Liver (tissue), 9 donors: Measurements from ENCODE around the gene SPECC1. TPM values are rescaled to one million over a fixed set of nuclear protein-coding genes. Genes with fewer than 3 reads are reported as not detected.

Experiments used
- DNase-seq: peaks from one replicate; pipeline ENCODE4 v3.0.0-alpha.2; 2017; ENCODE audit warnings: low spot score
- H3K27ac ChIP-seq, 2 donors: one replicate each; pipeline ENCODE4 v1.7.0; 2013; ENCODE audit warnings: inconsistent platforms in 2 of 2, low read length in 2 of 2, control low read depth in 1 of 2, low read depth in 1 of 2, mild to moderate bottlenecking in 1 of 2
- H3K27me3 ChIP-seq, 4 donors: one replicate each; pipeline versions ENCODE4 v1.6.1 to v1.7.0; 2013; ENCODE audit warnings: low read length in 3 of 4, inconsistent platforms in 1 of 4, mild to moderate bottlenecking in 1 of 4, moderate library complexity in 1 of 4; ENCODE audit not compliant: control insufficient read depth in 4 of 4, insufficient read depth in 4 of 4
- H3K36me3 ChIP-seq, 4 donors: one replicate each; pipeline versions ENCODE4 v1.6.1 to v1.7.0; 2013; ENCODE audit warnings: low read length in 3 of 4, mild to moderate bottlenecking in 3 of 4, low read depth in 1 of 4, moderate library complexity in 1 of 4; ENCODE audit not compliant: control insufficient read depth in 4 of 4, insufficient read depth in 3 of 4
- H3K4me1 ChIP-seq, 4 donors: one replicate each; pipeline versions ENCODE4 v1.6.1 to v1.7.0; 2013; ENCODE audit warnings: low read length in 3 of 4, mild to moderate bottlenecking in 3 of 4, moderate library complexity in 1 of 4; ENCODE audit not compliant: control insufficient read depth in 4 of 4, insufficient read depth in 4 of 4
- H3K4me3 ChIP-seq, 3 donors: one replicate each; pipeline versions ENCODE4 v1.6.1 to v1.7.0; 2013; ENCODE audit warnings: low read length in 3 of 3, control low read depth in 1 of 3, low read depth in 1 of 3, mild to moderate bottlenecking in 1 of 3
- H3K9ac ChIP-seq, 2 donors: one replicate each; pipeline ENCODE4 v1.7.0; 2013; ENCODE audit warnings: low read length in 2 of 2, mild to moderate bottlenecking in 2 of 2, moderate library complexity in 2 of 2, control low read depth in 1 of 2, low read depth in 1 of 2
- H3K9me3 ChIP-seq, 4 donors: one replicate each; pipeline versions ENCODE4 v1.6.1 to v1.7.0; 2013; ENCODE audit warnings: low read length in 3 of 4; ENCODE audit not compliant: control insufficient read depth in 4 of 4
- EGR1 ChIP-seq, 2 donors: IDR thresholded peaks; 2 replicates each; pipeline ENCODE4 v1.6.1; 2016 to 2018; ENCODE audit warnings: antibody characterized with exemption in 2 of 2, low read depth in 2 of 2
- FOXA1 ChIP-seq: IDR thresholded peaks from 2 replicates; pipeline ENCODE4 v1.6.1; 2016; ENCODE audit warnings: antibody characterized with exemption
- FOXA2 ChIP-seq: IDR thresholded peaks from 2 replicates; pipeline ENCODE4 v1.6.1; 2016; ENCODE audit warnings: antibody characterized with exemption
- GABPA ChIP-seq, 2 donors: IDR thresholded peaks in 1 of 2; conservative IDR thresholded peaks in 1 of 2; 2 replicates each; pipeline ENCODE4 v1.6.1; 2016; ENCODE audit warnings: antibody characterized with exemption in 2 of 2, mild to moderate bottlenecking in 1 of 2, moderate library complexity in 1 of 2
- HNF4A ChIP-seq, 2 donors: conservative IDR thresholded peaks; 2 replicates each; pipeline ENCODE4 v1.6.1; 2016; ENCODE audit warnings: antibody characterized with exemption in 2 of 2, mild to moderate bottlenecking in 2 of 2
- HNF4G ChIP-seq: IDR thresholded peaks from 2 replicates; pipeline ENCODE4 v1.6.1; 2016; ENCODE audit warnings: antibody characterized with exemption
- JUND ChIP-seq, 2 donors: IDR thresholded peaks; 2 replicates each; pipeline ENCODE4 v1.6.1; 2016; ENCODE audit warnings: antibody characterized with exemption in 2 of 2
- NR2F2 ChIP-seq: IDR thresholded peaks from 2 replicates; pipeline ENCODE4 v1.6.1; 2016; ENCODE audit warnings: antibody characterized with exemption
- RAD21 ChIP-seq, 2 donors: IDR thresholded peaks; 2 replicates each; pipeline ENCODE4 v1.6.1; 2016; ENCODE audit warnings: antibody characterized with exemption in 2 of 2, mild to moderate bottlenecking in 2 of 2
- RXRA ChIP-seq, 2 donors: IDR thresholded peaks; 2 replicates each; pipeline ENCODE4 v1.6.1; 2017 to 2018; ENCODE audit warnings: antibody characterized with exemption in 2 of 2, mild to moderate bottlenecking in 1 of 2
- SP1 ChIP-seq: IDR thresholded peaks from 2 replicates; pipeline ENCODE4 v1.6.1; 2018; ENCODE audit warnings: antibody characterized with exemption, mild to moderate bottlenecking
- TAF1 ChIP-seq: conservative IDR thresholded peaks from 2 replicates; pipeline ENCODE4 v1.6.1; 2016; ENCODE audit warnings: antibody characterized with exemption, mild to moderate bottlenecking
- YY1 ChIP-seq: IDR thresholded peaks from 2 replicates; pipeline ENCODE4 v1.6.1; 2016; ENCODE audit warnings: antibody characterized with exemption, mild to moderate bottlenecking
- WGBS: extraction: QIAGEN DNeasy Blood & Tissue Kit; methylation state at CpG from one replicate; pipeline ENCODE4 v1.1.7; 2013; 5-methylcytosine and 5-hydroxymethylcytosine counted together
- polyA plus RNA-seq, 2 donors: library from polyadenylated mRNA; stranded (reverse) in 1 of 2; unstranded in 1 of 2; fragments of 200-250 nt in 1 of 2; fragments of >200 nt in 1 of 2; fragmentation: Nextera tagmentation in 1 of 2; extraction: Ambion mirVana in 1 of 2; gene quantifications; one replicate each; pipeline versions ENCODE4 v1.2.1 to v1.2.3, GENCODE V29; 2013 to 2015
- total RNA-seq, 2 donors: library from RNA; depleted of rRNA; stranded (reverse); fragments of >200 nt; gene quantifications; one replicate each; pipeline ENCODE4 v1.2.3, GENCODE V29; 2014
- TF ChIP-seq, protein P1 (sequence below): fragments of 150-350 bp; IDR thresholded peaks from 2 replicates; pipeline ENCODE4 v1.5.1; 2017; ENCODE audit warnings: improper control_type of control experiment, low read depth, low read length; ENCODE audit not compliant: missing input control
- TF ChIP-seq, protein P2 (sequence below): IDR thresholded peaks from 2 replicates; pipeline ENCODE4 v1.6.1; 2016; ENCODE audit warnings: antibody characterized with exemption
- TF ChIP-seq, protein P3 (sequence below): IDR thresholded peaks from 2 replicates; pipeline ENCODE4 v1.6.1; 2016; ENCODE audit warnings: antibody characterized with exemption
- donor health status: healthy.
- donor health status: healthy.
- donor health status: healthy.
- donor health status: healthy.
- donor health status: healthy.

Gene SPECC1
- total and polyA plus RNA-seq, 4 donors: 0.36 to 70.3 (median 1.8) TPM

DNA sequence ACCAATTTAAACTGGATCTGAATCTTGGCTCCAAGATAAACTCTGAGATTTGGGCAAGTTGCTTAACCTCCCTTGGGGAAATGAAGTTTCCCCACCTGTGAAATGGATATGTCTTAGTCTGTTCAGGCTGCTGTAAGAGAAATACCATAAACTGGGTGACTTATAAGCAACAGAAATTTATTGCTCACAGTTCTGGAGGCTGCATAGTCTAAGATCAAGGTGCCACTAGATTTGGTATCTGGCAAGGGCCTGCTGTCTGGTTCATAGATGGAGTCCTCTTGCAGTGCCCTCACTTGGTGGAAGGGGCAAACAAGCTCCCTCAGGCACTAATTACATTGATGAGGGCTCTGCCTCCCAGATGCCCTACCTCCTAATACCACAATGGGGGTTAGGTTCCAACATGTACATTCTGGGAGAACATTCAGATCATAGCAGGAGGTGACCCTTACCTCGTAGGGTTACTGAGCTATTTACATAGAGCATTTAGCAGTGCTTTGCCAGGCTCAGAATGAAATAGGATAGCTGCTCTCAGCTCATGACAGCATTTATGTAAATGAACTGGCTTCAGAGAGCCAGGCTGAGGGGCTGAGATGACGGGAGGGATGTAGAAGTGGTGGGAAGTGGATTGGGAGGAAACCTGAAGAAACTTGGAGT, 83.9 kb downstream of the SPECC1 start:
- WGBS: 71% methylated on average over 2 of the region's 2 CpGs
- Histone ChIP-seq H3K9me3 (no peaks in the 10 kb centered on the region), H3K27ac (no peak overlapping the region), H3K27me3 (peaks cover 0 to 10% (median 0%) of the 10 kb centered on the region in 4 donors), H3K4me1 (no peaks in the 10 kb centered on the region), H3K36me3 (no peaks in the 10 kb centered on the region), H3K4me3 (no peak overlapping the region), H3K9ac (no peak overlapping the region)
- TF ChIP-seq FOXA1 (no peak), HNF4G (no peak), RXRA (IDR thresholded peaks at IDR 0.05) (no peak), YY1 (no peak), GABPA (IDR thresholded peaks at IDR 0.05 in 1 of 2, conservative IDR thresholded peaks at IDR 0.05 in 1 of 2) (no peak)
- TF ChIP-seq, protein P1, sequence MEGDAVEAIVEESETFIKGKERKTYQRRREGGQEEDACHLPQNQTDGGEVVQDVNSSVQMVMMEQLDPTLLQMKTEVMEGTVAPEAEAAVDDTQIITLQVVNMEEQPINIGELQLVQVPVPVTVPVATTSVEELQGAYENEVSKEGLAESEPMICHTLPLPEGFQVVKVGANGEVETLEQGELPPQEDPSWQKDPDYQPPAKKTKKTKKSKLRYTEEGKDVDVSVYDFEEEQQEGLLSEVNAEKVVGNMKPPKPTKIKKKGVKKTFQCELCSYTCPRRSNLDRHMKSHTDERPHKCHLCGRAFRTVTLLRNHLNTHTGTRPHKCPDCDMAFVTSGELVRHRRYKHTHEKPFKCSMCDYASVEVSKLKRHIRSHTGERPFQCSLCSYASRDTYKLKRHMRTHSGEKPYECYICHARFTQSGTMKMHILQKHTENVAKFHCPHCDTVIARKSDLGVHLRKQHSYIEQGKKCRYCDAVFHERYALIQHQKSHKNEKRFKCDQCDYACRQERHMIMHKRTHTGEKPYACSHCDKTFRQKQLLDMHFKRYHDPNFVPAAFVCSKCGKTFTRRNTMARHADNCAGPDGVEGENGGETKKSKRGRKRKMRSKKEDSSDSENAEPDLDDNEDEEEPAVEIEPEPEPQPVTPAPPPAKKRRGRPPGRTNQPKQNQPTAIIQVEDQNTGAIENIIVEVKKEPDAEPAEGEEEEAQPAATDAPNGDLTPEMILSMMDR: no peak
- TF ChIP-seq, protein P2, sequence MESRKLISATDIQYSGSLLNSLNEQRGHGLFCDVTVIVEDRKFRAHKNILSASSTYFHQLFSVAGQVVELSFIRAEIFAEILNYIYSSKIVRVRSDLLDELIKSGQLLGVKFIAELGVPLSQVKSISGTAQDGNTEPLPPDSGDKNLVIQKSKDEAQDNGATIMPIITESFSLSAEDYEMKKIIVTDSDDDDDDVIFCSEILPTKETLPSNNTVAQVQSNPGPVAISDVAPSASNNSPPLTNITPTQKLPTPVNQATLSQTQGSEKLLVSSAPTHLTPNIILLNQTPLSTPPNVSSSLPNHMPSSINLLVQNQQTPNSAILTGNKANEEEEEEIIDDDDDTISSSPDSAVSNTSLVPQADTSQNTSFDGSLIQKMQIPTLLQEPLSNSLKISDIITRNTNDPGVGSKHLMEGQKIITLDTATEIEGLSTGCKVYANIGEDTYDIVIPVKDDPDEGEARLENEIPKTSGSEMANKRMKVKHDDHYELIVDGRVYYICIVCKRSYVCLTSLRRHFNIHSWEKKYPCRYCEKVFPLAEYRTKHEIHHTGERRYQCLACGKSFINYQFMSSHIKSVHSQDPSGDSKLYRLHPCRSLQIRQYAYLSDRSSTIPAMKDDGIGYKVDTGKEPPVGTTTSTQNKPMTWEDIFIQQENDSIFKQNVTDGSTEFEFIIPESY: no peak
- DNase-seq: no peak

DNA sequence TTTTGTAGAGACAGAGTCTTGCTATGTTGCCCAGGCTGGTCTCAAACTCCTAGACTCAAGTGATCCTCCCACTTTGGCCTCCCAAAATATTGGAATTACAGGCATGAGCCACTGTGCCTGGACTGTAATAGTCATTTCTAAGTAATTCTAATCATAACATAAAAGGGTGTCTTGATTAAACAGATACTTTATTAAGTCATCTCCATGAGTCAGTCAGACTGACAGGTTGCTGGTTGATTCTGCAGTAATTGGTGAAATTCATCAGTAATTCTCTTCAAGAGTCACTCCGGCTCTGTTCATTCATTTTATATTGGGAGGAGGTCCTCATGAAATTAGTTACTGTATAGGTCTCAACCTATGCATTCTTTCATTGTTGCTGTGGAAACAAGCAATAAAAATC, 85.6 kb downstream of the SPECC1 start:
- H3K27ac ChIP-seq: no peak overlapping the region
- no peak overlapping the region for H3K9ac ChIP-seq
- H3K4me1 ChIP-seq: no peaks in the 10 kb centered on the region
- DNase-seq: no peak
- no peak overlapping the region for H3K4me3 ChIP-seq
- H3K36me3 ChIP-seq: no peaks in the 10 kb centered on the region
- TF ChIP-seq RXRA (IDR thresholded peaks at IDR 0.05) (no peak), JUND (IDR thresholded peaks at IDR 0.05) (no peak), FOXA1 (no peak), YY1 (no peak), HNF4A (conservative IDR thresholded peaks at IDR 0.05) (no peak), SP1 (no peak), NR2F2 (no peak), FOXA2 (no peak), RAD21 (IDR thresholded peaks at IDR 0.05) (no peak), EGR1 (IDR thresholded peaks at IDR 0.05; ENCODE audit: low read depth in 2 of 2) (no peak), TAF1 (no peak), GABPA (IDR thresholded peaks at IDR 0.05 in 1 of 2, conservative IDR thresholded peaks at IDR 0.05 in 1 of 2) (no peak)
- TF ChIP-seq, protein P1: no peak
- TF ChIP-seq, protein P3, sequence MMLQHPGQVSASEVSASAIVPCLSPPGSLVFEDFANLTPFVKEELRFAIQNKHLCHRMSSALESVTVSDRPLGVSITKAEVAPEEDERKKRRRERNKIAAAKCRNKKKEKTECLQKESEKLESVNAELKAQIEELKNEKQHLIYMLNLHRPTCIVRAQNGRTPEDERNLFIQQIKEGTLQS: no peak
- WGBS: 38% methylated on average over 1 of the region's 1 CpG
- peaks cover 0 to 16% (median 0%) of the 10 kb centered on the region in 4 donors for H3K27me3 ChIP-seq
- H3K9me3 ChIP-seq: no peaks in the 10 kb centered on the region
